HepG2 (cell line): Measurements from ENCODE around the gene TIAM2. TPM values are rescaled to one million over a fixed set of nuclear protein-coding genes. Genes with fewer than 3 reads are reported as not detected.
A peak's percentile ranks its signal among the peaks of the same experiment; 100 is the strongest.

ENCODE experiments used
- CAMTA2 ChIP-seq: sonication (generic); formaldehyde crosslinking; IDR thresholded peaks from 2 replicates; pipeline ENCODE4 v1.4.0; 2020; ENCODE audit warnings: mild to moderate bottlenecking, missing genetic modification reagents, borderline replicate concordance
- CCAR2 ChIP-seq: fragments of 200-400 bp; formaldehyde crosslinking; optimal IDR thresholded peaks from 2 replicates; pipeline ENCODE3; 2018; ENCODE audit warnings: low read depth, mild to moderate bottlenecking, low read length, moderate library complexity
- DR1 ChIP-seq: sonication (generic); formaldehyde crosslinking; IDR thresholded peaks from 2 replicates; pipeline ENCODE4 v1.8.0; 2021; ENCODE audit warnings: mild to moderate bottlenecking, missing genetic modification reagents, inconsistent platforms
- EP300 ChIP-seq, 3 experiments: sonication (generic) in 1 of 3; formaldehyde crosslinking in 1 of 3; IDR thresholded peaks; 2 replicates each; pipeline versions ENCODE4 v1.5.1 to v1.6.1; 2011 to 2020; ENCODE audit warnings: low read depth in 2 of 3, low read length in 2 of 3, borderline replicate concordance in 1 of 3, improper control_type of control experiment in 1 of 3, mild to moderate bottlenecking in 1 of 3, missing genetic modification reagents in 1 of 3, moderate library complexity in 1 of 3
- FOXA3 ChIP-seq: IDR thresholded peaks from 2 replicates; pipeline ENCODE4 v1.6.1; 2016; ENCODE audit warnings: missing genetic modification reagents, missing compliant biosample characterization
- HOXA3 ChIP-seq: sonication (generic); formaldehyde crosslinking; IDR thresholded peaks from 2 replicates; pipeline ENCODE4 v1.5.0; 2020; ENCODE audit warnings: missing genetic modification reagents
- ISL2 ChIP-seq: sonication (generic); formaldehyde crosslinking; IDR thresholded peaks from 2 replicates; pipeline ENCODE4 v1.5.0; 2020; ENCODE audit warnings: missing genetic modification reagents
- KDM2A ChIP-seq: sonication (generic); formaldehyde crosslinking; IDR thresholded peaks from 2 replicates; pipeline ENCODE4 v1.4.0; 2020; ENCODE audit warnings: low read depth, missing genetic modification reagents, borderline replicate concordance
- NCOA1 ChIP-seq: sonication (generic); formaldehyde crosslinking; IDR thresholded peaks from 2 replicates; pipeline ENCODE4 v1.9.0; 2021; ENCODE audit warnings: missing genetic modification reagents
- NFKB2 ChIP-seq: sonication (generic); formaldehyde crosslinking; IDR thresholded peaks from 2 replicates; pipeline ENCODE4 v1.4.0; 2020; ENCODE audit warnings: missing genetic modification reagents, borderline replicate concordance
- NR0B2 ChIP-seq: sonication (generic); formaldehyde crosslinking; IDR thresholded peaks from 2 replicates; pipeline ENCODE4 v1.4.0; 2020; ENCODE audit warnings: mild to moderate bottlenecking, missing genetic modification reagents
- PHF21A ChIP-seq: sonication (generic); formaldehyde crosslinking; IDR thresholded peaks from 2 replicates; pipeline ENCODE4 v1.5.0; 2020; ENCODE audit warnings: mild to moderate bottlenecking, missing genetic modification reagents
- REXO4 ChIP-seq: sonication (generic); formaldehyde crosslinking; IDR thresholded peaks from 2 replicates; pipeline ENCODE4 v1.8.0; 2022; ENCODE audit warnings: missing genetic modification reagents, mild to moderate bottlenecking, borderline replicate concordance
- SYNCRIP ChIP-seq: fragments of 200-400 bp; formaldehyde crosslinking; IDR thresholded peaks from 2 replicates; pipeline ENCODE4 v1.6.1; 2018; ENCODE audit warnings: mild to moderate bottlenecking, low read depth, low read length; ENCODE audit not compliant: insufficient read depth
- TEAD3 ChIP-seq: optimal IDR thresholded peaks from 2 replicates; pipeline ENCODE3; 2016; ENCODE audit warnings: borderline replicate concordance
- ZKSCAN8 ChIP-seq: IDR thresholded peaks from 2 replicates; pipeline ENCODE4 v1.6.1; 2016; ENCODE audit warnings: borderline replicate concordance, missing genetic modification reagents, missing compliant biosample characterization
- ZNF124 ChIP-seq: sonication (generic); formaldehyde crosslinking; IDR thresholded peaks from 2 replicates; pipeline ENCODE4 v1.4.0; 2020; ENCODE audit warnings: missing genetic modification reagents
- ZNF136 ChIP-seq: sonication (generic); formaldehyde crosslinking; IDR thresholded peaks from 2 replicates; pipeline ENCODE4 v1.8.1; 2022; ENCODE audit warnings: low read depth, mild to moderate bottlenecking, moderate library complexity, missing genetic modification reagents
- ZNF160 ChIP-seq: sonication (generic); formaldehyde crosslinking; IDR thresholded peaks from 2 replicates; pipeline ENCODE4 v1.8.0; 2022; ENCODE audit warnings: mild to moderate bottlenecking, inconsistent platforms, missing genetic modification reagents
- ZNF207 ChIP-seq: fragments of 450-650 bp; IDR thresholded peaks from 2 replicates; pipeline ENCODE4 v1.6.1; 2016; ENCODE audit warnings: antibody characterized with exemption, borderline replicate concordance
- ZNF224 ChIP-seq: sonication (generic); formaldehyde crosslinking; IDR thresholded peaks from 2 replicates; pipeline ENCODE4 v1.5.0; 2020; ENCODE audit warnings: mild to moderate bottlenecking, missing genetic modification reagents
- ZNF451 ChIP-seq: sonication (generic); formaldehyde crosslinking; IDR thresholded peaks from 2 replicates; pipeline ENCODE4 v1.5.0; 2020; ENCODE audit warnings: mild to moderate bottlenecking, missing genetic modification reagents
- ZNF607 ChIP-seq: sonication (generic); formaldehyde crosslinking; IDR thresholded peaks from 2 replicates; pipeline ENCODE4 v1.5.1; 2020; ENCODE audit warnings: missing genetic modification reagents, mild to moderate bottlenecking, borderline replicate concordance
- ZNF619 ChIP-seq: sonication (generic); formaldehyde crosslinking; IDR thresholded peaks from 2 replicates; pipeline ENCODE4 v1.4.0; 2020; ENCODE audit warnings: mild to moderate bottlenecking, missing genetic modification reagents
- ZNF737 ChIP-seq: sonication (generic); formaldehyde crosslinking; IDR thresholded peaks from 2 replicates; pipeline ENCODE4 v1.5.0; 2020; ENCODE audit warnings: missing genetic modification reagents, mild to moderate bottlenecking, borderline replicate concordance
- polyA plus RNA-seq, 8 experiments: library from polyadenylated mRNA; depleted of rRNA in 3 of 8; stranded (reverse) in 7 of 8; unstranded in 1 of 8; fragments of >200 nt; fragmentation: Illumina TruSeq in 4 of 8; extraction: Trizol in 4 of 8; gene quantifications; 2 replicates each; pipeline versions ENCODE4 v1.2.1 to v1.2.3, GENCODE V29; 2011 to 2016; ENCODE audit warnings: low read depth in 4 of 8, missing spikeins in 1 of 8, mixed read lengths in 1 of 8; ENCODE audit not compliant: insufficient read depth in 1 of 8
- total RNA-seq, 5 experiments: library from RNA; depleted of rRNA; stranded (reverse); fragments of >200 nt; fragmentation: Illumina TruSeq; extraction: Trizol; gene quantifications; 2 replicates each; pipeline ENCODE4 v1.2.3, GENCODE V29; 2016; ENCODE audit warnings: low read depth in 1 of 5
- TF ChIP-seq, protein P1 (sequence below): sonication (generic); formaldehyde crosslinking; IDR thresholded peaks from 2 replicates; pipeline ENCODE4 v1.5.1; 2020; ENCODE audit warnings: missing genetic modification reagents, mild to moderate bottlenecking, borderline replicate concordance
- TF ChIP-seq, protein P2 (sequence below): IDR thresholded peaks from 2 replicates; pipeline ENCODE4 v1.6.1; 2012; ENCODE audit warnings: low read depth, low read length, improper control_type of control experiment

The TIAM2 gene
- total and polyA plus RNA-seq, 2 of the 13 experiments (the other 11 are each of a cell fraction or from before 2014, with no cell fraction given) = 4.1 to 4.5 TPM

GRCh38 chr6:154998855-154999254, 3.7 kb downstream of the TIAM2 start (continued):
- TF ChIP-seq ZNF607 (no peak), TEAD3 (CRISPR knock-in tag) (no peak), KDM2A (CRISPR knock-in tag) (no peak), DR1 (no peak), ZNF619 (CRISPR knock-in tag) (no peak), ZNF160 (CRISPR knock-in tag) (no peak), ZNF451 (CRISPR knock-in tag) (no peak), CCAR2 (no peak), ZNF224 (CRISPR knock-in tag) (no peak), ZKSCAN8 (no peak), REXO4 (CRISPR knock-in tag) (no peak), NFKB2 (no peak), ISL2 (peak; percentile 47; the same call in 1 of the 2 replicates), ZNF136 (CRISPR knock-in tag) (no peak), HOXA3 (no peak), NCOA1 (CRISPR knock-in tag) (no peak), NR0B2 (CRISPR knock-in tag) (no peak), ZNF737 (CRISPR knock-in tag) (no peak), SYNCRIP (no peak), FOXA3 (CRISPR knock-in tag) (no peak), CAMTA2 (CRISPR knock-in tag) (no peak), ZNF207 (no peak), ZNF124 (CRISPR knock-in tag) (no peak), EP300 (IDR thresholded peaks at IDR 0.05; ENCODE audit: low read depth in 2 of 2, low read length in 2 of 2) (peak in 1 of 2 experiments; percentile 47; a peak in 1 of 4 replicates), EP300 (CRISPR knock-in tag; IDR thresholded peaks at IDR 0.05; ENCODE audit: borderline replicate concordance) (no peak), PHF21A (CRISPR knock-in tag) (no peak)
- TF ChIP-seq, protein P1, sequence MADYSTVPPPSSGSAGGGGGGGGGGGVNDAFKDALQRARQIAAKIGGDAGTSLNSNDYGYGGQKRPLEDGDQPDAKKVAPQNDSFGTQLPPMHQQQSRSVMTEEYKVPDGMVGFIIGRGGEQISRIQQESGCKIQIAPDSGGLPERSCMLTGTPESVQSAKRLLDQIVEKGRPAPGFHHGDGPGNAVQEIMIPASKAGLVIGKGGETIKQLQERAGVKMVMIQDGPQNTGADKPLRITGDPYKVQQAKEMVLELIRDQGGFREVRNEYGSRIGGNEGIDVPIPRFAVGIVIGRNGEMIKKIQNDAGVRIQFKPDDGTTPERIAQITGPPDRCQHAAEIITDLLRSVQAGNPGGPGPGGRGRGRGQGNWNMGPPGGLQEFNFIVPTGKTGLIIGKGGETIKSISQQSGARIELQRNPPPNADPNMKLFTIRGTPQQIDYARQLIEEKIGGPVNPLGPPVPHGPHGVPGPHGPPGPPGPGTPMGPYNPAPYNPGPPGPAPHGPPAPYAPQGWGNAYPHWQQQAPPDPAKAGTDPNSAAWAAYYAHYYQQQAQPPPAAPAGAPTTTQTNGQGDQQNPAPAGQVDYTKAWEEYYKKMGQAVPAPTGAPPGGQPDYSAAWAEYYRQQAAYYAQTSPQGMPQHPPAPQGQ = no peak
- TF ChIP-seq, protein P2, sequence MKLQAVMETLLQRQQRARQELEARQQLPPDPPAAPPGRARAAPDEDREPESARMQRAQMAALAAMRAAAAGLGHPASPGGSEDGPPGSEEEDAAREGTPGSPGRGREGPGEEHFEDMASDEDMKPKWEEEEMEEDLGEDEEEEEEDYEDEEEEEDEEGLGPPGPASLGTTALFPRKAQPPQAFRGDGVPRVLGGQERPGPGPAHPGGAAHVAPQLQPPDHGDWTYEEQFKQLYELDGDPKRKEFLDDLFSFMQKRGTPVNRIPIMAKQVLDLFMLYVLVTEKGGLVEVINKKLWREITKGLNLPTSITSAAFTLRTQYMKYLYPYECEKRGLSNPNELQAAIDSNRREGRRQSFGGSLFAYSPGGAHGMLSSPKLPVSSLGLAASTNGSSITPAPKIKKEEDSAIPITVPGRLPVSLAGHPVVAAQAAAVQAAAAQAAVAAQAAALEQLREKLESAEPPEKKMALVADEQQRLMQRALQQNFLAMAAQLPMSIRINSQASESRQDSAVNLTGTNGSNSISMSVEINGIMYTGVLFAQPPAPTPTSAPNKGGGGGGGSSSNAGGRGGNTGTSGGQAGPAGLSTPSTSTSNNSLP = peak; percentile 73; the same call in 1 of the 2 replicates
